Measurements from ENCODE around the gene KATNAL2. TPM values are rescaled to one million over a fixed set of nuclear protein-coding genes. Genes with fewer than 3 reads are reported as not detected.

Gene KATNAL2
- total RNA-seq, 1 experiment from 2014 or later: 21.7 TPM

- H4K20me1 ChIP-seq (ENCODE audit: control insufficient read depth, insufficient read depth, insufficient read length): no peaks in the 10 kb centered on the region
- H3K18ac ChIP-seq (ENCODE audit: insufficient read length, low read depth, low read length): peak overlapping the region; percentile 35
- H3T11ph ChIP-seq (ENCODE audit: low read length): no peak overlapping the region
- H4K5ac ChIP-seq (ENCODE audit: insufficient read length, low read depth, low read length): no peak overlapping the region
- H2BK12ac ChIP-seq (ENCODE audit: insufficient read length, low read depth, low read length): no peak overlapping the region
- no peak overlapping the region for H2AK5ac ChIP-seq (ENCODE audit: insufficient read length, low read length)
- TF ChIP-seq, protein P1, sequence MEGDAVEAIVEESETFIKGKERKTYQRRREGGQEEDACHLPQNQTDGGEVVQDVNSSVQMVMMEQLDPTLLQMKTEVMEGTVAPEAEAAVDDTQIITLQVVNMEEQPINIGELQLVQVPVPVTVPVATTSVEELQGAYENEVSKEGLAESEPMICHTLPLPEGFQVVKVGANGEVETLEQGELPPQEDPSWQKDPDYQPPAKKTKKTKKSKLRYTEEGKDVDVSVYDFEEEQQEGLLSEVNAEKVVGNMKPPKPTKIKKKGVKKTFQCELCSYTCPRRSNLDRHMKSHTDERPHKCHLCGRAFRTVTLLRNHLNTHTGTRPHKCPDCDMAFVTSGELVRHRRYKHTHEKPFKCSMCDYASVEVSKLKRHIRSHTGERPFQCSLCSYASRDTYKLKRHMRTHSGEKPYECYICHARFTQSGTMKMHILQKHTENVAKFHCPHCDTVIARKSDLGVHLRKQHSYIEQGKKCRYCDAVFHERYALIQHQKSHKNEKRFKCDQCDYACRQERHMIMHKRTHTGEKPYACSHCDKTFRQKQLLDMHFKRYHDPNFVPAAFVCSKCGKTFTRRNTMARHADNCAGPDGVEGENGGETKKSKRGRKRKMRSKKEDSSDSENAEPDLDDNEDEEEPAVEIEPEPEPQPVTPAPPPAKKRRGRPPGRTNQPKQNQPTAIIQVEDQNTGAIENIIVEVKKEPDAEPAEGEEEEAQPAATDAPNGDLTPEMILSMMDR (conservative IDR thresholded peaks at IDR 0.05): no peak
- no peaks in the 10 kb centered on the region for H3K36me3 Mint-ChIP-seq (ENCODE audit: insufficient read depth in 1 of 3, low read depth in 3 of 3)
- no peak overlapping the region for H3K27ac ChIP-seq (ENCODE audit: insufficient read length, low read depth, low read length)
- H2BK15ac ChIP-seq (ENCODE audit: low read depth, low read length): no peak overlapping the region
- H3K27ac Mint-ChIP-seq: peak overlapping the region in 2 of 3 experiments; percentile 59 to 83; a peak in 3 of 7 replicates
- no peak overlapping the region for H4K91ac ChIP-seq (ENCODE audit: insufficient read length, low read depth, low read length)
- H3K4me1 ChIP-seq (ENCODE audit: insufficient read depth, low read length): no peaks in the 10 kb centered on the region
- no peak overlapping the region for H3K23ac ChIP-seq (ENCODE audit: insufficient read length, low read depth, low read length)
- no peak overlapping the region for H2BK120ac ChIP-seq (ENCODE audit: low read depth, low read length, poor library complexity, severe bottlenecking)
- no peak overlapping the region for H3K56ac ChIP-seq (ENCODE audit: insufficient read length, low read depth, low read length)
- no peaks in the 10 kb centered on the region for H3K79me2 ChIP-seq (ENCODE audit: insufficient read depth, low read length)
- no peaks in the 10 kb centered on the region for H3K27me3 ChIP-seq (ENCODE audit: insufficient read depth, low read length)
- no peak overlapping the region for H2AFZ ChIP-seq (ENCODE audit: low read length)
- no peaks in the 10 kb centered on the region for H3K9me3 Mint-ChIP-seq
- peak overlapping the region; percentile 87 for H2BK5ac ChIP-seq (ENCODE audit: insufficient read length, low read length)
- no peak overlapping the region for H3K9ac ChIP-seq (ENCODE audit: extremely low read depth, insufficient read length, low read length)
- H3K79me1 ChIP-seq (ENCODE audit: insufficient read depth, low read depth, low read length, poor library complexity, severe bottlenecking): no peaks in the 10 kb centered on the region
- no peaks in the 10 kb centered on the region for H3K23me2 ChIP-seq (ENCODE audit: insufficient read length, low read depth, low read length, poor library complexity, severe bottlenecking)
- peaks cover 9% of the 10 kb centered on the region in 2 experiments for H3K4me1 Mint-ChIP-seq
- DNase-seq: peak; percentile 47
- H3K9me3 ChIP-seq (ENCODE audit: control insufficient read depth, low read depth, low read length): no peaks in the 10 kb centered on the region
- H2BK20ac ChIP-seq (ENCODE audit: low read depth, low read length, poor library complexity, severe bottlenecking): no peak overlapping the region
- no peak overlapping the region for H3K4me3 Mint-ChIP-seq
- no CpG with 5 or more reads among the region's 13 CpGs for WGBS (ENCODE audit: extremely low coverage, insufficient read length, low lambda C conversion rate)
- no peak overlapping the region for H3K4me2 ChIP-seq (ENCODE audit: insufficient read depth, insufficient read length, low read length)
- no peaks in the 10 kb centered on the region for H3K27me3 Mint-ChIP-seq (ENCODE audit: low read depth)
- peak overlapping the region; percentile 76 for H3K14ac ChIP-seq (ENCODE audit: insufficient read depth, low read length)
- H4K8ac ChIP-seq (replicated peaks; ENCODE audit: insufficient read length, low read depth, low read length): no peak overlapping the region
- H3K4ac ChIP-seq (ENCODE audit: low read depth, low read length): no peak overlapping the region
Measured at GRCh38 chr18:47075098-47075883, 157.9 kb downstream of the KATNAL2 start.
